HG02885 (cell line): ENCODE measurements around the gene LRRC14B.

Source experiments
- ATAC-seq: cut with Tn5 transposase; IDR thresholded peaks from one replicate; pipeline ENCODE4 v1.9.1; 2021; ENCODE audit warnings: mild to moderate bottlenecking; ENCODE audit not compliant: unreplicated experiment, poor library complexity

Gene LRRC14B

DNA sequence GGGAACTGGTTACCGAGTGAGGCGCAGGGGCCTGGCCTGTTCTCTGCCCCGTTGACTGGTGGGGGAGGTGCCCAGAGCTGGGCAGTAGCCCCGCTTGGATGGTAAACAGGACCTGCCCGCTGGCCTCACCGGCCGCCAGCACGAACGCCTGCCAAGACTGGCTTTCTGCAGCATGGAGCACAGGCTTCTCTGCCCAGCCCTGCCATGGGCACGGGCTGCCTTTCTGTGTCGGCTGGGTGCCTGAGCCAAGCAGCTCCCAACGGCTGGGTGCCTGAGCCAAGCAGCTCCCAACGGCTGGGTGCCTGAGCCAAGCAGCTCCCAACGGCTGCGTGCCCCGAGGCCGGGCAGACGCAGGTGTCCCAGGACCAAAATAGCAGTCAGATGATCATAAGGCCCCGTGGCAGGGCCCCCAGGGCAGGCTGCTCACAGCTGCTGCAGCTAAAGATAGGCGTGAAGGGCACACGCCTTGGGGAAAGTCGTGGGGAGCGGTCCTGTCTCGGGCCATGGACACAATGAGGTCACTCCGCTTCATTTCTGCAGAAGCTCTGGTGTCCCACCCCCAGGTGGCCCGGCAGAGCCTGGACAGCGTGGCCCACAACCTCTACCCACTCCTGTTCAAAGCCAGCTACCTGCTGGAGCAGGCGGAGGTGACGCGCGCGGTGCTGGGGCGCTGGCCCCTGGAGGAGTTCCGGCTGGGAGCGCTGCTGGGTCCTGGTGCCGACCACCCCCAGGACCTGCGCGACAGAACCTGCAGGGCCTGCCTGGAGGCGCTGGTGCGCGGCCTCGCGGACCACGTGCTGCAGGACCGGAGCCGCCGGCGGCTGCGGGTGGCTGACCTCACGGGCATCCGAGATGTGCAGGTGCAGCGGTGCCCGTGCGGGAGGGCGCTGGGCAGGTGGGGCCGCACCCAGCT is at the start of gene LRRC14B:
Gene LRRC14B (plus strand): TSS at position 460 of the 913 bp plus-strand sequence. CDS start 44 bp downstream, at position 504.
- ATAC-seq, result peak; percentile 31

DNA sequence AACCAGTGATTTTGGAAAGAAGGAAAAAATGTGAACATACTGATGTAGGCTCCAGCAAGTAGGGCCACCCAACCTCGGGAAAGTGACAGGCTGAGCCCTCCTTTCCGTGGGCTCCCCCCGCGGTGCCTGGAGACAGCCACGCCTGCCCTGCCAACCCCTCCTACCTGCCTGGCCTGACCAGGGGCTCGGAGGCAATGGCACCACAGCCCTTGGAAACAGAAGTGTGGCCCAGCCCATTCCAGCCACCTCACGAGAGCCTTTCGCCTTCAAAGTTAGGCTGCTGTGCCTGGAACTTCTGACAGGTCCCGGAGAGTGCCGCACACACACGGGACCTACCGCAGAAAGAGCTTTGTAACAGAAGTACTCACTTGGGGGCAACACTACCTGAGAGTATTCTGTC is 49.5 kb upstream of the LRRC14B start:
- no peak for ATAC-seq

DNA sequence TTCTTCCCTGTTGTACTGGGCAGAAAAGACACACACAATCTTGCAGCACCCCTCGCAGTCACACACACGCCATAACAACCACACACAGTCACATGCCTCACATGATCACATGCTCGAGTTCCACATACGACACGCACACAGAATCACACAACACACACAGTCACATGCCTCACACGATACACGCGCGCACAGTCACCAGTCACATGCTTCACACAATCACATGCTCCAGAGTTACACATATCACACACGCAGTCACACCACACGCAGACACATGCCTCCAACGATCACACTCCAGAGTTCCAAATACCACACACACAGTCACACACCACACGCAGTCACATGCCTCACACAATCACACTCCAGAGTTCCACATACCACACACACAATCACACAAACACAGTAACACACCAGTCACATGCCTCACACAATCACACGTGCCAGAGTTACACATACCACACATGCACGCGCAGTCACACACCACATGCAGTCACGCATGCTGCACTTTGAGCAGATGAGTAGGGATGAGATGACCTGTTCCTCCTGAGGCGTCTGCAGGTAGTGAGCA is 49.0 kb upstream of the LRRC14B start:
- ATAC-seq, result no peak

DNA sequence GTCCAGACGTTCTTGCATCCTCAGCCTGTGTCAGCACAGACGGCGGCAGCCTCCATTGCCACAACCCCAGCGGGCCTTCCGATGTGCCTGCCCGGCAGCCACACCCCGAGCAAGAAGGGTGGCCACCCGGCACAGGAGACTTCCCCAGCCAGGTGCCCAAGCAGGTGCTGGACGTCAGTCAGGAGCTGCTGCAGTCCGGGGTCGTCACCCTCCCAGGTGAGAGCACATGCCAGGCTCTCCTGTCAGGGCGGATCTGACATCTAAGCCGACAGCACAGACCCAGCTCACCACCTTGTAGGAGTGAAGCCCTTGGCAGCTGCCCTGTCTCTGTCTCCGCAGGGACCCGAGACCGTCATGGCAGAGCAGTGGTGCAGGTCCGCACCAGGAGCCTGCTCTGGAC is 48.3 kb upstream of the LRRC14B start:
- no peak for ATAC-seq

DNA sequence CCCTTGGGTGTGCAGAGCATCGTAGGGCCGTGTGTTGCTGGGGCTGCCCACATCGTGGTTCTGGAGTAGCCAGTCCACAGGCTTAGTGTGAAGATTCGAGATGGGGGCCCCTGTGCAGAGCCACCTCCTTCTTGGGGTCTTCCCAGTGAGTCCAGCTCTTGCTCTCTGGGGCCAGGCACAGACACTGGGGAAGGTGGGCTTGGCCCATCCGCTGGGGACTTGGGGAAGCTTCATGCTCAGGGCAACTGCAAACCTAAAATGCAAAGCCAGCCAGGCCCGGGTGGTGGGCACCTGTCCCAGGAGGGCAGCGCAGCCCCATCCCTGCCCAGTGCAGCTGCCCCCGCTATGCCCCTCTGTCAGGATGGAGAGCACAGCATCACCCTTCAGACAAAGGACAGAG is 46.4 kb upstream of the LRRC14B start:
- ATAC-seq, result no peak

DNA sequence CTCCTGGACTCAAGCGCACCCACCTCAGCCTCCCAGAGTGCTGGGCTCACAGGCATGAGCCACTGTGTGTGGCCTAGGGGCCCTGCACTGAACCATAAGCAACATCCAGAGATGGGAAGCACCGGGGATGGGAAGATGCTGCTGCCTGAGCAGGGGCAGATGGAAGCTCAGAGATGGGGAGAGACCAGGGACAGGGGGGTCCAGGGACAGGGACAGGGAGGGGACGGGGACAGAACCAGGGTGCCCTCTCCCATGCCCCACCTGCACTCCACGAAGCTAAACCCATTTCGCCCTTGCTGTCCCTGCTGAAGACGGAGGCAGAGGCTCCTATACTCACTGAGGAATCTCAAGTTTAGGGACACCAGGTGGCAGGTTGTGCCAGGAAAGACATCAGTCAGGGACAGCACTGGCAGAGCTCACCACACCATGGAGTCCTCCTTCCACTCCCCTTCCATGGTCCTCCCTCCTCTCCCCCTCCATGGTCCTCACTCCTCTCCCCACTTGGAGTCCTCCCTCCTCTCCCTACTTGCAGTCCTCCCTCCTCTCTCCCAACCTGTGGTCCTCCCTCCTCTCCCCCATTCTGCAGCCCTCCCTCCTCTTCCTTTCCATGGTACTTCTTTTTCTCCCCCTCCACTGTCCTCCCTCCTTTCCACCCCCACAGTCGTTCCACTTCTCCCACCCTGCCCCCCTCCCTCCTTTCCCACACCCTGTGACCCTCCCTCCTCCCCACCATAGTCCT is 45.5 kb upstream of the LRRC14B start:
- no peak for ATAC-seq

DNA sequence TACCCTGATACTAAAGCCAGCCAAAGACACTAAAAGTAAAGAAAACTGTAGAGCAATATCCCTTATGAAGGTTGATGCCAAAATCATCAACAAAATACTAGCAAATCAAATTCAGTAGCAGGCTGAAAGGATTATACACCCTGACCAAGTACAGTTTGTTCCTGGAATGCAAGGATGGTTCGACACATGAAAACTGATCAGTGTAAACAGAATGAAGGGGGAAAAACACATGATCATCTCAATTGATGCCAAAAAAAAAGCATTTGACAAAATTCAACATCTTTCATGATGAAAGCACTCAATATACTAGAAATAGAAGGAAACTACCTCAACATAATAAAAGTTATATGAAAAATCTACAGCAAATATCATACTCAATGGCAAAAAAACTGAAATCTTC is 43.5 kb upstream of the LRRC14B start:
- no peak for ATAC-seq

DNA sequence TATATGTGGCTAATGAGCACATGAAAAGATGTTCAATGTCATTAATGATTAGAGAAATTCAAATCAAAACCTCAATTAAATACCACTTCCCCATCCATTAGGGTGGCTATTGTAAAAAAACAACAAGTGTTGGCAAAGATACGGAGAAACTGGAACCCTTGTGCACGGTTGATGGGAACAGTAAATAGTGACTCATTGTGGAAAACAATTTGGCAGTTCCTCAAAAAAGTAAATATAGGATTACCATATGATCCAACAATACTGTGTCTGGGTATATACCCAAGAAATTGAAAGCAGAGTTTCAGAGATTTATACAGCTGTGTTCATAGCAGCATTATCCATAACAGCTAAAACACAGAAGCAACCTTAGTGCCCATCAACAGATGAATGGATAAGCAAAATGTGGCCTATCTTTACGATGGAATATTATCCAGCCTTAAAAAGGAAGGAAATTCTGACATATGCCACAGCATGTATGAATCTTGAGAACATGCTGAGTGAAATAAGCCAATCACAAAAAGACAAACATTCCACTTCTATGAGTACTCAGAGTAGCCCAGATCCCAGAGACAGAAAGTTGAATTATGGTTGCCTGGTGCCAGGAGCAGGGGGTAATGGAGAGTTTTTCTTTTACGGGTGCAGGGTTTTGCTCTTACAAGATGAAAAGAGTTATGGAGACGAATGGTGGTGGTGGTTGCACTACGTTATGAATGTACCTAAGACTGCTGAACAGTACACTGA is 41.4 kb upstream of the LRRC14B start:
- ATAC-seq, result no peak

DNA sequence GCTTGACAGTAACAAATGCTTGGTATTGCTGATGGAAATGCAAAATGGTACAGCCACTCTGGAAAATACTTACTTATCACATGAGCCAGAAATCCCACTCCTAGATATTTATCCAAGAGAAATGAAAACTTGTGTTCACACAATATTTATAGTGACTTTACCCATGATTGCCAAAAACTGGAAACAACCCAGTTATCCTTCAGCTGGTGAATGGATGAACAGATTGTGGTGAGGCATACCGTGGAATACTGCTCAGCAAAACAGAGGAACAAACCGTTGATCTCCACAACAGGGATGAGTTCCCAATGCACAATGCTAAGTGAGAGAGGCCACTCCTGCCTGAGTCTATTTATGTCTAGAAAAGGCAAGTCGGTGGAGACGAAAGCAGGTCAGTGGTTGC is 40.5 kb upstream of the LRRC14B start:
- ATAC-seq, result no peak

DNA sequence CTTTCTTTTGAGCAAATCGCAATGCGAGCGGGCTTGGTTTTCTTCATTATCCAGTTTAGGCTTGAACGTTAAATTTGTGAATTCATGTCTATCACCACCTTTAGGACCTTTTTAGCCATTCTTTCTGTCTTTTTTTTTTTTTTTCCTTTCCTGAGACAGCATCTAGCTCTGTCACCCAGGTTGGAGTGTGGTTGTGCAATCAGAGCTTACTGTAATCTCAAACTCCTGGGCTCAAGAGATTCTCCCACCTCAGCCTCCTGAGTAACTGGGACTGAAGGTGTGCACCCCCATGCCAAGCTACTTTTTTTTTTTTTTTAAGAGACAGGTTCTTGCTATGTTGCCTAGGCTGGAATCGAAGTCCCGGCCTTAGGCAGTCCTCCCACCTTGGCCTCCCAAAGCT is 39.2 kb upstream of the LRRC14B start:
- no peak for ATAC-seq

DNA sequence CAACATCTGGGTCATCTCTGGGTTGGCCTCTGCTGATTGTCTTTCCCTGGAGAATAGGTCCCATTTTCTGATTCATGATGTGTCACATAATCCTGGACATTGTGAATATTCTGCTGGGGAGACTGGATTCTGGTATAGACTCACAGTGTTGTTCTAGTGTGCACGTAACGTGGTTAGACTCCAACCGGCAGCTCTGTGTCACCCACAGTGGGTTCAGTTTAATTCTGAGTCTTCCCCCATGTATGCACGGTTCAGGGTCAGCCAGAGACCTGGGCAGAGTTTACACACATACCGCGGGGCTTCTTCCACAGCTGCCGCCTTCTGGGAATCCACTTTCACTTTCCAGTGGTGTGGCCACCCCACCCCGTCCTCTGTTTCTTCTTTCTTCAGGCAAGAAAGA is 38.0 kb upstream of the LRRC14B start:
- ATAC-seq, result no peak

DNA sequence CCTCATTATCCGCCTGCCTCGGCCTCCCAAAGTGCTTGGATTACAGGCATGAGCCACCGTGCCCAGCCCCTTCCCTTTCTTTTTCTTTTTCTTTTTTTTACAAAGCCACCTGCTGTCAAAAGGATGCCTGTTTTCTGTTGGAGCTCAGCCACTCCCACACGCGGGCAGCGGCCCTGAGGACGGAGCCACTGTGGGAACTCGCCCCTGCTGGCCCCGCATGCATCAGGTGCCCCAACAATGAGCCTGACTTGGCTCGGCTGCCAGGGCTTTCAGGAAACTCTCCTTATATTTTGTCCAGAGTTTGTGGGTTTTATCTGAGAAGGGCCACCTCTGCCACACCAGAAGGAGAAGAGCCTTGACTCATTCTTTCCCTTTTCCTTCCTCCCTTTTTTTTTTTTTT is 37.1 kb upstream of the LRRC14B start:
- no peak for ATAC-seq

DNA sequence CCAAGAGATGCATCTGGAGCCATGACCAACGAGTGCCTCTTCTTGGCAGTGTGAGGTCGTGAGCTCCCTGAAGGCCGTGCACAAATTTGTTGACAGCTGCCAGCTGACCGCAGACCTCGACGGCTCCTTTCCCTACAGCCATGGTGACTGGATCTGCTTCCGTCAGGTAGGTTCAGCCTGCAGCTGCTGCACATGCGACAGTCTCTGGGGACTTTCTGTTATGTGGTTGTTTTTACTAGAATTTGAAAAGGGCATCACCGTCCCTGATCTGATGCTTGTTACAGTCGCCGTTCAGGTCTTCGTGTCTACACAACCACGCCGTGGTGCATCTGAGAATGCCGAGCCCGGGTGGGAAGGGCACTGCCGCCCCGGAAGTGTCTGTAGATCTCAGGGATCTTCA is 36.5 kb upstream of the LRRC14B start:
- ATAC-seq, result no peak

DNA sequence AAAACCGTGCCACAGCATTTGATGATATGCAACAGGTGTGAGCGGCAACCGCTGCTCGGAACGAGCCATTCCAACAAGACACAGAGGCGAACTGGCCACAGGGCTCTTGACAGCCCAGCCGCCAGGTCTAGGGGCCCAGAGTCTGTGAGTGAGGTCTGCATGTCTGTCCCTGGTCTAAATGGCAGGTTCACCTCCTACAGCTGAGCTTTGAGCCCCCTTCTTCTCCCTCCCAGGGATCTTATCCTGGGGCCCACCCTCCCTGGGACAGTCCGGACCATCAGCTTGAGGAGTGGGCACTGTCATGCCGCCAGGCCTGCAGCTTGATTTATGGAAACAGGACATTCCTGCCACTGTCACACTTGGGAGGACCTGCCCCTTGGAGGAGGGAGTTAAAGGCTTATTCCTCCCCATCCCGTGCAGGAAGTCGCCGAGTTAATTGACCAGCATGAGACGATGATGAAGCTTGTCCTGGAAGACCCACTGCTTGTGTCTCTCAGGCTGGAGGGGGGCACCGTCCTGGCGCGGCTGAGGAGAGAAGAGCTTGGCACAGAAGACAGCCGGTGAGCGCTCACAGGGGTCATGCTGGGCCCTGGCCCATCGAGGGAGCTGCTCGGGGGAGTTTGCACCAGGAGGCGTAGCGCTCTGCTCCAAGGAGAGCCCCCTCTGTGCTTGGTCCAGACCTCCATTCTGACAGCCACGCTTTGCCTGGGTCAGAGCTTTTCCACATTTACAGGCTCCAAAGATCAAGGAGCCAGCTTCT is 35.5 kb upstream of the LRRC14B start:
- ATAC-seq, result no peak

DNA sequence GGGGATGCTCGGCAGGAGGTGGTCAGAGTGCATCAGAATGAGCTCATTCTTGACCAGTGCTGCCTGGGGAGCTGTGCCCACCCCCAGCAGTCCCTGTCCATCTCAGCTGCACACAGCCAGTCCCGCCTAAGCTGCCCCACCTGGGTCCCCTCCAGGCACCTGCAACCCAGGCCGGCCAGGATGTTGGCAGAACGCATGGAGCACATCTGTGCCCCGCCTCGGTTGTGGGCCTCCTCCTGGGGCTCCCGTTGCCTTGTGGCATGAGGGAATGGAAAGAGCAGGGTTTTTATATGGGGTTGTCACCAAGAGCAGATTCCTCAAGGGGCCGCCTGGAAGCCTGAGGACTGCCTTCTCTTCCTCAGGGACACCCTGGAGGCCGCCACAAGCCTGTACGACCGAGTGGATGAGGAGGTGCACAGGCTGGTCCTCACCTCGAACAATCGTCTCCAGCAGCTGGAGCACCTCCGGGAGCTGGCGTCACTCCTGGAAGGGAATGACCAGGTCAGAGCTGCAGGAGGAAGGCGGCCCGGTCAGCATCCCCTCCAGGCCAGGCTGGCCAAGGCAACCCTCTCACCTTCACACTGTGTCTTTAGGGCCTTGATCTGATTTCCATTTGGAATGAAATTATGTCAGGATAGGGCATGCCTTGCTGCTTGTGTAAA is 34.8 kb upstream of the LRRC14B start:
- no peak for ATAC-seq

DNA sequence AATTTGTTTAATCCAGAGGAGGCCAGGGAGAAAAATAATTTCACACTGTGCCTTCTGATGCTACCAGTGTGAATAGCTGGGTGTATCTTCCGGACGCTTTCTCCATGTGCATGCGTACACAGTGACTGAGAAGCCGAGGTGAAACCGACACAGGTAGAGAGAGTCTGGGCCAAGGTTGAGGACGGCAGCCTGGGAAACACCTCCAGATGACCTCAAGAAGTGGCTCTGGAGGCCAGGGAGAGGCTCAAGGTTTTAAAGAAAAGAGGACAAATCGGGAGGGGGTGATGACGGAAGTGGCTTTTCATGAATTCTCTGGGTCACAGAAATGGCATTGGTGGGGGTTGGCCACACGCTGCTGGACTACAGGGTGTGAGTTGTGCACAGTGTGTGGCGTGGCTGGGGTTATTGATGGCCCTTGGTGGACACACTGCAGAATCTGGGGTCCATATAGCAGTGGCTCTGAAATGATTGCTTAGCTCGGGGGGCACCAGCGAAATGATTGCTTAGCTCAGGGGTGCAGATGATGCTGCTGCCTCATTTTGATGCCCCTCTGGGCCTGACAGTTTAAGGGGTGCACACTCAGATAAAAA is 34.1 kb upstream of the LRRC14B start:
- no peak for ATAC-seq

DNA sequence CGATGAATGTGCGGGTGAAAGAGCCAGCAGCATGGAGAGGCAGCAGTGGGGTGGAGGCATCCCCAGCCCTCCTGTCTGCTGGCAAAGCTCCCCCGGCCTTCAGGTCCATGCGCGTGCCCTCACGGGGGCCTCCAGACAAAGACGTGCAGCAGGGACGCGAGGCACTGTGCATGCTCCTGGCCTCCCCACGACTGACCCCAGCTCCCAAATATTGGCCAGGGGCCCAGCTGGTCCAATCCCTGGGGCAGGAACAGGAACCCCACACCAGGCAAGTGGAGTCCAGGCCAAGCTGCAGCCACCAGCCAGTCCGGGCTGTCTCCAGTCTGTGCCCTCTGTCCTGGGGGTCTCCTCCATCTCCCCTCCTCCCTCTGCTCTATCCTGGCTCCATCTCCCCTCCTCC is 33.5 kb upstream of the LRRC14B start:
- ATAC-seq, result no peak

DNA sequence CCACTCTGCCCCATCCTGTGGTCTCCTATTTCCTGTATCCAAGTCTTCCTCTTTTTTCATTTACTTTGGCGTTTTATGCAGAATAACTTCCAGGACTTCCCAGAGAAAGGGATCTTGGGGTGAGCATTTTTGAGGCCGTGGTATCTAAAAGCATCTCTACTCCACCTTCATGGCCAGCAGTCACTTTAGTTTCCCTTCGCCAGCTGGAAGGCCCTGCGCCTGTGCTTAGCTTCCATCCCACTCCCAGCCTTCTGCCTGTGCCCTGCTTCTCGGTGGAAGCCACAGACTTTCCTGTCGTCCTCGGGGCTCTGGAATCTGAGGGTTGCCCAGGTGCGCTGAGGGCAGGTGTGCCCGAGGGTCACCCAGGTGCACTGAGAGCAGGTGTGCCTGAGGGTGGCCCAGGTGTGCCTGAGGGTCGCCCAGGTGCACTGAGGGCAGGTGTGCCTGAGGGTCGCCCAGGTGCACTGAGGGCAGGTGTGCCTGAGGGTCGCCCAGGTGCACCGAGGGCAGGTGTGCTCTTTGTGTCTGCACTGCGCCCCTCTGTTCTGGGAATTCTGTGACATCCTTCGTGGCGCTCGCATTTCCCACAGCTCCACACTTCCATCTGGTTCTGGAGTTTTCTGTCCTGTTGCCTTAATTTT is 32.4 kb upstream of the LRRC14B start:
- no peak for ATAC-seq
